Ramos (cell line): ENCODE measurements around the gene GJA1.
"Not testable (repeated sequence)": the region's sequence is repeated elsewhere in the genome, so short reads cannot be mapped to it uniquely, and the experiment has no call there.

ENCODE experiments used
- in situ Hi-C: fragments of 300-500 bp; cut with MboI; formaldehyde crosslinking; loops from one replicate; pipeline ENCODE4 v1.14.3; 2022; ENCODE audit warnings: low sequenced_read_pairs; ENCODE audit not compliant: unreplicated experiment

The GJA1 gene

GRCh38 chr6:121436960-121437850, 1.8 kb downstream of the GJA1 start:
- in situ Hi-C loops, result no loop called here

GRCh38 chr6:121437851-121438651, 2.6 kb downstream of the GJA1 start:
- in situ Hi-C loops, result no loop called here

GRCh38 chr6:121438869-121439268, 3.4 kb downstream of the GJA1 start:
- in situ Hi-C loops, result no loop called here

DNA sequence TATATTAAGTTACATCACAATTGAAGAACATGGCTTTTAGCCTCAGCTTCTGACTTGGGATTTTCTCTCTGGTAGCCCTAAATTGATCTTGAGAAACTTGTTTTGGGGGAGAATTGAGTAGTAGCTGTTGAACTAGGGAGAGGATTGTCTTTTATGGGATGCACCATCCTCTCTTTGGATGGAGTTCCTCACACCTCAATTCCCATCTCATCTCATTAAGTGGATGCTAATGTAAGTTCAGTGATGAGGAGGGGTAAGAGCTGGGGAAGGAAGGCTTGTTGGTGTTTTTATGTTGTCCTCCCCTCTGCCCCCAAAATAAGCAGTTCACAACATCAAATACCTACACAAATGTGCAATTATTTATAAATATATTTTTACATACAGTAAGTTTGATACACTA, 4.0 kb downstream of the GJA1 start:
- in situ Hi-C loops, result no loop called here

- in situ Hi-C loops, result no loop called here
These were observed 4.5 kb downstream of the GJA1 start for GRCh38 chr6:121439926-121440325.

DNA sequence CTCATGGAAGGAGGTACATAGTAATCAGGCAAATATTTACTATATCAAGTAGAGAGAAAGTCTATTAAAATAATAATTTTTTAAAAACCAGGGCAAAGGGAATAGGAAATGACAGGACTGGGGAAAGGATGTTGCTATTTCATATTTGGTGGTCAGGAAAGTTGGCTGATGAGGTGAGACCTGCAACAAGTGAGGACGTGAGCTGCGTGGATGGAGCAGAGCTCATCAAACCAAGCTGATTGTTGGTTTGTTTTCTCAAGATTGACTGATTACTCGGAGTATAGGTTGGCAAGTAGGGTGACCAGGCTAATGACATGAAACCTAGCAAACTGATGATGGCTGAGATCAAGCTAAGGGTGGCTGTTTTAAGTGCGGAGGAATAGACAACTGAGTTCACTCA, 6.0 kb downstream of the GJA1 start:
- in situ Hi-C loops, result no loop called here

DNA sequence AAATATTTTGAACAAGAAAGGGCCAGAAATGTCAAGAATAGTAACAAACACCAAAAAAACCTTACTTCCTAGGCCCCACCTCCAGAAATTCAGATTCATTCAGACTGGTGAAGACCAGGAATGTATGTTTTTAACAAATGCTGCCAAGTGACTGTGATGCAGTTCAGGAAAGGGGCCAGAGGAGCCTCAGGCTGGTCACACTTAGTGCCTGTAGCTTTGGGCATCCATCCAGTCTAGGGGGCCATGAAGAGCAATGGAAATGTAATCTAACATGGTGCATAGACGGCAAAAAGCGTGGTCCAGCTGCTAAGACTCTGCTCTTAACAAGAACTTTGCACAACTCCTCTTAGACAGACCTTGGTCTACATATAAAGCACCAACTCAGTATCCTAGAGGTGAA, 7.1 kb downstream of the GJA1 start:
- in situ Hi-C loops, result no loop called here

DNA sequence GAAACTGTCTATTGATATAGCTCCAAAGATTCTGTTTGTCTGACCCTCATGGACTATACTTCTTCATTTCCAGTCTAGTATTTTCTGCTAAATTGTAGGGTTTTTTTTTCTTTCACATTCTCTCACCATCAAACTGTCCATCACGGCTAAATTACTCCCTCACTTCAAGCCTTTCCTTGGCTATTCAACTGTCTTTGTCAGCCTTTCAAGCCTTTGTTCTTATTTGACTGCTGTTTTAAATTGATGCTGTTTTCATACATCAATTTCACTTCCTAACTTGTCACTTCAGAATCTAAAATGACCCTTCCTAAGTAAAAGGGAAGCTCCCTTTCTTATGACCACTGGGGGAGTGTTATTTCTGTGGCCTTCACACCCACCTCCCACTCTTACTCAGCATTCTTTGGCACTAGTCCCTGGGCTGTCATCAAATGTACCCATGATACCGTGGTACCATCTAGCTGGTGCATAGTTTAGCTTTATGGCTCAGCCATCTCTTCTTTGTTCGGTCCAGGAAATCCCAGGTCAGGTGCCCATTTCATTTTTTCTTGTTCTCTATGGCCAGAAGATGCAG, 8.6 kb downstream of the GJA1 start:
- in situ Hi-C loops, result no loop called here

DNA sequence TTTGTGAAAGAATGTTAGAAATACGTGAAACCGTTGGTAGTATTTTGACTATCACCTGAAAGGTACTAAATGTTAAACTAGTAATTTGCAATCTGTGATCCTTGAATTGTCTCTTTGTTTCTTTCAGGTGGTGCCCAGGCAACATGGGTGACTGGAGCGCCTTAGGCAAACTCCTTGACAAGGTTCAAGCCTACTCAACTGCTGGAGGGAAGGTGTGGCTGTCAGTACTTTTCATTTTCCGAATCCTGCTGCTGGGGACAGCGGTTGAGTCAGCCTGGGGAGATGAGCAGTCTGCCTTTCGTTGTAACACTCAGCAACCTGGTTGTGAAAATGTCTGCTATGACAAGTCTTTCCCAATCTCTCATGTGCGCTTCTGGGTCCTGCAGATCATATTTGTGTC, 11.3 kb downstream of the GJA1 start:
- in situ Hi-C loops, result not testable (repeated sequence)

GRCh38 chr6:121447746-121448145, 12.3 kb downstream of the GJA1 start:
- in situ Hi-C loops, result not testable (repeated sequence)

DNA sequence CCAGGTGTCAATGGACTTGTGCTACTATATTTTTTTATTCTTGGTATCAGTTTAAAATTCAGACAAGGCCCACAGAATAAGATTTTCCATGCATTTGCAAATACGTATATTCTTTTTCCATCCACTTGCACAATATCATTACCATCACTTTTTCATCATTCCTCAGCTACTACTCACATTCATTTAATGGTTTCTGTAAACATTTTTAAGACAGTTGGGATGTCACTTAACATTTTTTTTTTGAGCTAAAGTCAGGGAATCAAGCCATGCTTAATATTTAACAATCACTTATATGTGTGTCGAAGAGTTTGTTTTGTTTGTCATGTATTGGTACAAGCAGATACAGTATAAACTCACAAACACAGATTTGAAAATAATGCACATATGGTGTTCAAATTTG, 13.1 kb downstream of the GJA1 start:
- in situ Hi-C loops, result not testable (repeated sequence)

DNA sequence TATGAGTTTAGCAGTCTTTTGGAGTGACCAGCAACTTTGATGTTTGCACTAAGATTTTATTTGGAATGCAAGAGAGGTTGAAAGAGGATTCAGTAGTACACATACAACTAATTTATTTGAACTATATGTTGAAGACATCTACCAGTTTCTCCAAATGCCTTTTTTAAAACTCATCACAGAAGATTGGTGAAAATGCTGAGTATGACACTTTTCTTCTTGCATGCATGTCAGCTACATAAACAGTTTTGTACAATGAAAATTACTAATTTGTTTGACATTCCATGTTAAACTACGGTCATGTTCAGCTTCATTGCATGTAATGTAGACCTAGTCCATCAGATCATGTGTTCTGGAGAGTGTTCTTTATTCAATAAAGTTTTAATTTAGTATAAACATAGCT, 13.9 kb downstream of the GJA1 start:
- in situ Hi-C loops, result no loop called here

GRCh38 chr6:121450242-121450641, 14.8 kb downstream of the GJA1 start:
- in situ Hi-C loops, result no loop called here

- in situ Hi-C loops, result no loop called here
These were observed 15.8 kb downstream of the GJA1 start for GRCh38 chr6:121451250-121451649.

- in situ Hi-C loops, result no loop called here
These were observed 17.7 kb downstream of the GJA1 start for GRCh38 chr6:121453191-121453590.

DNA sequence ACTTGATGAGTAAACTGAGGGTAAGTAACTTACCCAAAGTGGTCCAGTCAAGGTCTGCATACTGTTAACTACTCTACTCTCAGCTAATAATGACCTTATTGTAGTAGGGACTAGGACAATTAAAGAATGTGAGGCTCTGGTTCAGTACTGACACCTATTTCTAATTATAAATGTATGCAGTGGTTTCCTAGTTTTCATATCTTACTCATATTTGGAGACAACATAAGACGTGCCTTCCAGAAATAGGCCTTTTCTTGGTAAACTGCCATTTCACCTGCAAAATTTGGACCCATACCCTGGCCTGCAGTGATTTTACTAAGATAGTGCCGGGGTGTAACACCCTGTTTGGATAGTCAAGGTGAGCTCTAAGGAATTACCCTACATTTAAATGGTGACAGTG, 24.7 kb downstream of the GJA1 start:
- in situ Hi-C loops, result no loop called here

DNA sequence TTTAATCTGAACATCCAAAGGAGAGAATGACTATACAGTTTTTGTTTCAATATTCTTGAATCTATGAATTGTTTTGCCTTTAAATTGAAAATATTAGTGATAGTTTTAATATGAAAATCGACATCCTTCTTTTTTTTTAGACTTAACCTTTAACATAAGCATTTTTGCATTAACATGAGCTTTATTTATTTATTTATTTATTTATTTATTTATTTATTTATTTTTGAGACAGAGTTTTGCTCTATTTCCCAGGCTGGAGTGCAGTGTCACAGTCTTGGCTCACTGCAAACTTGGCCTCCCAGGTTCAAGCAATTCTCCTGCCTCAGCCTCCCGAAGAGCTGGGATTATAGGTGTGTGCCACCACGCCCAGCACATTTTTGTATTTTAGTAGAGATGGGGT, 27.6 kb downstream of the GJA1 start:
- in situ Hi-C loops, result no loop called here

GRCh38 chr6:121465101-121465500, 29.7 kb downstream of the GJA1 start:
- in situ Hi-C loops, result no loop called here

GRCh38 chr6:121479486-121480098, 44.1 kb downstream of the GJA1 start:
- in situ Hi-C loops, result no loop called here

DNA sequence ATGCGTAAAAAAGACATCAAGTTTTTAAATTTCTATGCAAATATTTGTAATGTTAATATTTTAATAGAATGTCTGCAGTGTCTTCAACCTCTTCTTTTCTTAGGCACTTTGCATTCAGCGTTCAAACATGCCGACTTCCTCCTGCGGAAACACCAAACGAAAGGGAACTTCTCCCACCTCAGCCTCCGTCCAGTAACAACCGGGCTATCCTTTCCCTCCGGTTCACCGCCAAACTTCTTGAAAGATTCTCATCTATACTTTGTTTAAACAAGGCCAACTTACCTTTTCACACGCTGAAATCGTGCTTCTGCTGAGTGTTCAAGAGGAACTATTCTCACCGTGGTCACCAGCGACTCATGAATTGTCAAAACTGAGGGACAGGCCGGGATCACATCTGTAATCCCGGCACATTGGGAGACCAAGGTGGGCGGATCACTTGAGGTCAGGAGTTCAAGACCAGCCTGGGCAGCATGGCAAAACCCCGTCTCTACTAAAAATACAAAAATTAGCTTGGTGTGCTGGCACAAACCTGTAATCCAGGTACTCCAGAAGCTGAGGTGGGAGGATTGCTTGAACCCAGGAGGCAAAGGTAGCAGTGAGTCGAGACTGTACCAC, 44.8 kb downstream of the GJA1 start:
- in situ Hi-C loops, result no loop called here
